Fibroblast of mammary gland (primary cell): ENCODE measurements around the gene SLC10A2.

Source experiments
- DNase-seq: peaks from one replicate; pipeline ENCODE4 v3.0.0-alpha.2; 2010; ENCODE audit warnings: low read depth
- H3K4me3 ChIP-seq: 2 replicates; pipeline ENCODE4 v1.5.1; 2011; ENCODE audit warnings: low read depth, mild to moderate bottlenecking, low read length, moderate library complexity; ENCODE audit not compliant: control insufficient read depth
- TF ChIP-seq, protein P1 (sequence below): conservative IDR thresholded peaks from 2 replicates; pipeline ENCODE4 v1.5.1; 2011; ENCODE audit warnings: low read depth, low read length, inconsistent platforms; ENCODE audit not compliant: control insufficient read depth, insufficient read depth

The SLC10A2 gene

GRCh38 chr13:103078158-103078557 is 11.9 kb upstream of the SLC10A2 start:
- no peak overlapping the region for H3K4me3 ChIP-seq
- TF ChIP-seq, protein P1, sequence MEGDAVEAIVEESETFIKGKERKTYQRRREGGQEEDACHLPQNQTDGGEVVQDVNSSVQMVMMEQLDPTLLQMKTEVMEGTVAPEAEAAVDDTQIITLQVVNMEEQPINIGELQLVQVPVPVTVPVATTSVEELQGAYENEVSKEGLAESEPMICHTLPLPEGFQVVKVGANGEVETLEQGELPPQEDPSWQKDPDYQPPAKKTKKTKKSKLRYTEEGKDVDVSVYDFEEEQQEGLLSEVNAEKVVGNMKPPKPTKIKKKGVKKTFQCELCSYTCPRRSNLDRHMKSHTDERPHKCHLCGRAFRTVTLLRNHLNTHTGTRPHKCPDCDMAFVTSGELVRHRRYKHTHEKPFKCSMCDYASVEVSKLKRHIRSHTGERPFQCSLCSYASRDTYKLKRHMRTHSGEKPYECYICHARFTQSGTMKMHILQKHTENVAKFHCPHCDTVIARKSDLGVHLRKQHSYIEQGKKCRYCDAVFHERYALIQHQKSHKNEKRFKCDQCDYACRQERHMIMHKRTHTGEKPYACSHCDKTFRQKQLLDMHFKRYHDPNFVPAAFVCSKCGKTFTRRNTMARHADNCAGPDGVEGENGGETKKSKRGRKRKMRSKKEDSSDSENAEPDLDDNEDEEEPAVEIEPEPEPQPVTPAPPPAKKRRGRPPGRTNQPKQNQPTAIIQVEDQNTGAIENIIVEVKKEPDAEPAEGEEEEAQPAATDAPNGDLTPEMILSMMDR: no peak
- DNase-seq: no peak

- no peak for DNase-seq
- TF ChIP-seq, protein P1: no peak
- no peak overlapping the region for H3K4me3 ChIP-seq
Measured at GRCh38 chr13:103068836-103069235, 2.6 kb upstream of the SLC10A2 start.

DNA sequence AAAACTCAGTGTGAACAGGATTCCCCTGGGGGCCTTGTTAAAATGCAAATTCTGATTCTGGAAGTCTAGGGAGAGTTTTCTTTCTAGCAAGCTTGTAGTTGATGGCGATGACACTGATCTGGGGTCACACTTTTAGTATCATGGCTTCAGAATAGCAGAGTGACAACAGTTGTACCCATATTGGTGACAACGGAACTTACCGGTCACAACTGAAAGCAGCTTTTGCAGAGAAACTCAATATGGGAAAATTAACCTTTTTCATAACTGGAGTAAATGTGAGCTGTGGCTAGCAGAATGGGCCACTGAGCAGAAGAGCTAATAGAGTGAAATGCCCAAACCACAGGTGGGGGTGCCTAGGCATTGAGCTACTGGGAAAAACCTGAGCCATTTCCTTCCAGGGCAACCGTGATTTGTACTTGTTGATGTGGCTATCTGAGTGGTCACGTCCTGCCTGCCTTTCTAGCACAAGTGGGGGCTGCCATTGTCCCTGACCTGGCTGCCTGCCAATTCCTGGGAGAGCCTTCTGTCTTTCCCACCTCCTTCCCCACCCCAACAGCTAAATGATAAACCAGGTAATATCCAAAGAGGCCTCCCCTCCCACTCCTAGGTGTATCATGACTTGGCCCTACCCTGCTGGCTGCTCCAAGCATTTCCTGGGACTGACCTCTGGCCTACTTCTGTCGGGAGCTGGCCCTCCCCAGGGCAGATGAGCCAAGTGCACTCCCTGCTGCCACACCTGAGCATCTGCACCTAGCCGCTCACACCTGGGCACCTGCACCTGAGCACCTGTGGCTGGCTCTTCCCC is 1.7 kb upstream of the SLC10A2 start:
- TF ChIP-seq, protein P1: no peak
- DNase-seq: no peak
- no peak overlapping the region for H3K4me3 ChIP-seq

DNA sequence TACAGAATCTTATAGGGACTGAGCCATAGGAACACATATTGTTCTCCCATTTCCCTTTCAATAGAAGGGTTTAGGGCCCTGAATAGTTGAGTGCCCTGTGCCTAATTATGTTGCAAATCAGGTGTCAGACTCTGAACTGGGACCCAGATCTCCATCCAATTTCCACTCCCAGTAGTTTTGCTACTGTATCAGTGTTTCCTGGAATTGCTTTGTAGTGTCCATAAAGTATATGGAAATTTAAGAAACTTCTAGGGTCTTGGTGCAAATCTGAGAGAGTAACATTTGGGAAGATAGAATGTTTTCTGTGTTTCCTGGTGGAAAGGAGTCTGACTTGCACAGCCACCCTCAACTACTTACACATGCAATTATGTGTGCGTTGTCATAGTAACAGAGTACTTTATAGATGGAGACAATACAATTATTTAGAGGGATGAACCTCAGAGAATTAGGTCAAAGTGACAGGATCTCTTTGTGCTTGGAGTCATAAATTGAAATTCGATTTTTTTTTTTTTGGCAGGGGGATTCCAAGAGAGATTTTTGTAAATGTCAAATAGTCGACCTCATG is 646 bp upstream of the SLC10A2 start:
- TF ChIP-seq, protein P1: no peak
- no peak overlapping the region for H3K4me3 ChIP-seq
- no peak for DNase-seq

GRCh38 chr13:103063376-103063775 is 2.8 kb downstream of the SLC10A2 start:
- TF ChIP-seq, protein P1: no peak
- DNase-seq: no peak

DNA sequence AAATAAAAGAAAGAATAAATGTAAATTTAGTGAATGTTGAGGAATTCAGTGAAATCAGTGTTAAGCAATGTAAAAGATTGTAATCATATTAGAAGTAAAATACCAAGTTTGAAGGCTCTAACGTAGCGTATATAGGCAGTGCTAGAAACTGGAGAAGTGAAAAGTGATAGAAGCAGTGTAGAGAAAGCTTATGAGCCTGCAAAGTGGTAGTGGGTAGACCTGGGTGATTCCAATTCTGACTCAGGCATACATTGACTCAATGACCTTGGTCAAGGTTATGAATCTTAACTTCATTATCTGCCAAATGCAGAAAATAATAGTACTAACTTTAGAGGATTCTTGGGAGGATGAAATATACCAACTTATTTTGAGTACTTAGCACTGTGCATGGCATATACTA is 4.1 kb downstream of the SLC10A2 start:
- H3K4me3 ChIP-seq: no peak overlapping the region
- TF ChIP-seq, protein P1: no peak
- DNase-seq: no peak

More at GRCh38 chr13:103063376-103063775, 2.8 kb downstream of the SLC10A2 start:
- H3K4me3 ChIP-seq: no peak overlapping the region
